ENCODE data around the gene SPTBN5. TPM values are rescaled to one million over a fixed set of nuclear protein-coding genes. Genes with fewer than 3 reads are reported as not detected.
A peak's percentile ranks its signal among the peaks of the same experiment; 100 is the strongest.

The SPTBN5 gene
- total and polyA plus RNA-seq, 10 of the 15 experiments (the other 5 are each of a cell fraction or from before 2014, with no cell fraction given), result under 0.01 to 0.18 (median 0.04) TPM; not detected in 4

DNA sequence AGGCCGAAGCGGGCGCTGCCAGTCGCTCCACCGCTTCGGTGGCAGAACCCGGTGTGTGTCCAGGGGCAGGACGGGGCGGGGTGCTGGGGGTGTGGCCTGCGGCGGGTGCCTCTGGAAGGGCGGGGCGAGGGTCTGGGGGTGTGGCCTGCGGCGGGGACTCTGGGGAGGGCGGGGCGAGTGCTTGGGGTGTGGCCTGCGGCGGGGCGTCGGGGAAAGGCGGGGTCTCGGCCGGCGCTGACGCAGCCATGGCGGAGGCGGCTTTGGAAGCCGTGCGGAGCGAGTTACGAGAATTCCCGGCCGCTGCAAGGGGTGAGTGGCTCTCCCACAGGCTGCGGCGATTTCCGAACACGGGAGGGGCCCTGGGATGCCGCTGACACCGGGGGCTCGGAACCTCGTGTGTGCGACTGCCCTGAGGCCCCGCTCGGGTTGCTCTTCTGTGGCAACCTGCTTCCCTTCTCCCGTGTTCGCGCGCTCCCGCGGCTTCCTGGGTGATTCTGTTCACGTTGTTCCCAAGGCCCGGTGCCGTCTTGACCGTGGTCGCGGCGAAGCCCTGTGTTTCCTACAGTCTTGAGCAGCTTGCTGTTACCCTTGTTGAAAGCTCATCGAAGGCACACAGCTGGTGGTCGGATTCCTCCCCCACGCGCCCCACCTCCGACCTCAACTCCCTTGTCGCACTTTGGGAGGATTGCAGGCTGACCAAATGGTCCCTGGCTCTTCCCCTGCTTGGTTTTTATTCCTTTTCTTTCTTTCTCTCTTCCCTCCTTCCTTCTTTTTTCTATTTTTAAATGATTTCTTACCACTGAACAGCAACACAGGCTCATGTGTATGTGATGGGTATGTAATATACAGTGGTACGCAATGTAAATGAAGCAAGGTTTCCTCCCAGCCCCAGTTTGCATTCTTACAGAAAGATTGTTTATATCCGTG is 65.7 kb downstream of the SPTBN5 start, which contains the start of gene JMJD7 (continued):
- TF ChIP-seq HCFC1 (IDR thresholded peaks at IDR 0.05; ENCODE audit: low read length) (no peak; the same call in 1 of the 2 replicates), WRNIP1 (IDR thresholded peaks at IDR 0.05; ENCODE audit: borderline replicate concordance, low read depth, low read length) (no peak), GATAD2B (conservative IDR thresholded peaks at IDR 0.05; ENCODE audit: low read depth) (peak; percentile 83), BCL3 (IDR thresholded peaks at IDR 0.05; ENCODE audit: borderline replicate concordance, insufficient read depth, low read depth, low read length, poor library complexity, severe bottlenecking) (peak; percentile 85), SMC3 (IDR thresholded peaks at IDR 0.05; ENCODE audit: borderline replicate concordance, low read length) (no peak), SMAD5 (IDR thresholded peaks at IDR 0.05; ENCODE audit: low read depth) (no peak), LARP7 (IDR thresholded peaks at IDR 0.05) (peak; percentile 77; the same call in 1 of the 2 replicates), NRF1 (conservative IDR thresholded peaks at IDR 0.05; ENCODE audit: low read depth, low read length) (no peak), MYC (IDR thresholded peaks at IDR 0.05; ENCODE audit: insufficient read depth, insufficient read length, insufficient replicate concordance, low read length, severe bottlenecking) (no peak), ZBTB40 (IDR thresholded peaks at IDR 0.05; ENCODE audit: borderline replicate concordance) (0 out of 2 replicates have a peak, but pooled peaks have one; percentile 27), MLLT1 (IDR thresholded peaks at IDR 0.05) (no peak), USF1 (IDR thresholded peaks at IDR 0.05; ENCODE audit: borderline replicate concordance, extremely low read length, insufficient read depth, low read depth, low read length) (no peak), FOXK2 (IDR thresholded peaks at IDR 0.05) (no peak), MTA3 (IDR thresholded peaks at IDR 0.05; ENCODE audit: borderline replicate concordance, low read length) (no peak), BCL11A (IDR thresholded peaks at IDR 0.05; ENCODE audit: low read depth, low read length) (no peak), RELA (IDR thresholded peaks at IDR 0.05; ENCODE audit: borderline replicate concordance, partially characterized antibody) (peak; percentile 42), POLR2AphosphoS5 (IDR thresholded peaks at IDR 0.05; ENCODE audit: low read length) (peak; percentile 62; the same call in 1 of the 2 replicates)
- TF ChIP-seq, protein P1, sequence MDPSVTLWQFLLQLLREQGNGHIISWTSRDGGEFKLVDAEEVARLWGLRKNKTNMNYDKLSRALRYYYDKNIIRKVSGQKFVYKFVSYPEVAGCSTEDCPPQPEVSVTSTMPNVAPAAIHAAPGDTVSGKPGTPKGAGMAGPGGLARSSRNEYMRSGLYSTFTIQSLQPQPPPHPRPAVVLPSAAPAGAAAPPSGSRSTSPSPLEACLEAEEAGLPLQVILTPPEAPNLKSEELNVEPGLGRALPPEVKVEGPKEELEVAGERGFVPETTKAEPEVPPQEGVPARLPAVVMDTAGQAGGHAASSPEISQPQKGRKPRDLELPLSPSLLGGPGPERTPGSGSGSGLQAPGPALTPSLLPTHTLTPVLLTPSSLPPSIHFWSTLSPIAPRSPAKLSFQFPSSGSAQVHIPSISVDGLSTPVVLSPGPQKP (IDR thresholded peaks at IDR 0.05; ENCODE audit: low read depth, low read length), result no peak

Measured in GM12878 (cell line).